HG03571 (cell line): Measurements from ENCODE around the gene SNAI3.

Experiments used
- ATAC-seq: cut with Tn5 transposase; IDR thresholded peaks from one replicate; pipeline ENCODE4 v1.9.1; 2021; ENCODE audit not compliant: unreplicated experiment

The SNAI3 gene

DNA sequence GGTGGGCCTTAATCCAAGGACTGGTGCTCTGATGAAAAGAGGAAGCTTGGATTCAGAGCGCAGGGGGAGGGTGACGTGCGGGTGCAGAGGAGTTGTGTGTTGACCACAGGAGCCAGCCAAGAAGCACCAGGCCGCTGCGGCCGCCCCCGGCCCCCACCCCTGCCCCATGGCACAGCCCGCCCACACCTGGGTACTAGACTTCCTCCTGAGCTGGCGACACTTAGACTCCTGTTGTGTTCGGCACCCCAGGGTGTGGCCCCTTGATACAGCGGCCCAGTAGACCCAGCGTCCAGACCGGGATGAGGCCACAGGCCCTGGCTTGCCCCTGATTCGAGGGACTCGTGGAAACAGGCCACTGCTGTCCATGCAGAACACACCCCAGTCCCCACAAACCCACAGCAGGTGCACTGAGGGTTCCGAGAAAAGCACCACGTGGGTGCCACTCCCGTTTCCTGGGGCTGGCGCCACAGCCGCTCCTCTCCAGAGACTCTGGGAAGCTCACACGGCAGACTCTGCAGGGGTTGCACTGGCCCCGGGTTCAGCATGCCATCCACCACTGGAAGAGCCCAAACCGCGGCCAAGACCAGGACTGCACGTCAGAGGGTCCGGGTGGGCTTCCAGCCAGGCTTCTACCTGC is 5.7 kb upstream of the SNAI3 start:
- no peak for ATAC-seq

- ATAC-seq: no peak
Measured at GRCh38 chr16:88691129-88691813, 5.0 kb upstream of the SNAI3 start.

DNA sequence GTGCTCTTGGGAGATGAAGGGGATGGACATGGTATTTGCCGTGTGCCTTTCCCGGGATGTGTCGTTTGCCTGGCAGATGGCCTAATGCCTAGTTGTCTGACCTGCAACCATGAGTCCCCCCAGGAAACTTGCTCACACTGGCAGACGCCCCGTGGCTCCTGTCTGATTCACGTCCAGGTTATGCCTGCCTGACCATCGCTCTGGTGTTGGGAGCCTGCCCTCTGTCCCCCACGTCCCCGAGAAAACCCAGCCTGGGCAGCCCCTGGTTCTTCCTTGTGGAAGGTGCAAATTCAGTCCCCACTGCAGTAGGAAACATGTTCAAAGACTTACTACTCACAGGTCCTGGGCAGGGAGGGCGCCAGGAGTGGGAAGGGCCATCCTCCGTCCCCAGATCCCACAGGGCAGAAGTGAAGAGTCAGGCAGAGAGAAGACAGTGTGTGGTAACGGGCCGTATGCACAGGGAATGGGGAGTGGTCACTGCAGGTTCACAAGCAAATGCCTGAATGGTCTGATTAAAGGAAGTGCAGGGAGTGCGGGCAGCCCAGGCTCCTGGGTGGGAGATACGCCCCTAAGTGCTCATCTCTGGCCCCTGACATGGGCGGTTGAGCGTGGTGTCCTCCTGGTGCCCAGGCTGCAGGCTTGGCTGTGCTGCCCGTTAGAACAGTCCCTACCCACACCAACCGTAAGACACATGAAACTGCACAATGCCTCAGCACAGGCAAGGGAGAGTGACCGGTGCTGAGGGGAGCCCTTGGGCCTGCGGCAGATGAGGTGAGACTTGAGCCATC is 4.2 kb upstream of the SNAI3 start:
- ATAC-seq: no peak

DNA sequence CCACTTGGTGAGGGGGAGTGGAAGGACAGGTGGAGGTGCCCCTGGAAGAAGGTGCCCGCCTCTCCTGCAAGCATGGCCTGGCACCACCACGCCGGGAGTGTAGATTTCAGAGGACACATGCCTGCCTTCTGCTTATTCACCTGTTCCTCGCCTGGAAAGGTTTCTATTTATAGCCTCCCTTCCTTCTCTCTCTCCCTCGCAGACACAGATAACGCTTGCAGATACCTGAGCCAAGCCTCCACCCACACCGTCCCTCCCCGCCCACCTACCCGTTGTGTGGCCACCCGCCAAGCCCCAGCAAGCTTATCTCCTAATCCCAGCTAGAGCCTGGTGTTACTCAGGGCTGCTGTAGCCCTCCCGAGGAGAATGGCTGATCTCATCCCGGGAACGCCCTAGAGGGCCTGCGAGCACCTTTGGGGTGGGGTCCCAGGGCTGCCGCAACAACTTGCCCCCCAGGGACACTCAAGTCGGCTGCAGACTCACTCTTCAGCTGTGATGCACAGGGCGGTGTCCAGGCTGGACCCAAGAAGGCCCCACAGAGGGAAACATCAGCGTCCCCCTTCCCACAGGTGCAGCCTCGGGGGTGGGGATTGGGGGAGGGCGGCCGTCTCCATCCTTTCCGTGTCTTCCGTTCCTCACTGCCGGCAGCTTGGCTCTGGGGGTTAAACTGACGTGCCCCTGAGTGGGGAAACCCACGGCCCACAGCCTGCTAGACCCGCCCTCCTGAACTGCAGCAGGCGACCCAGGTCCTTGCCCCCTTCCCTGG is 1.9 kb upstream of the SNAI3 start:
- no peak for ATAC-seq

DNA sequence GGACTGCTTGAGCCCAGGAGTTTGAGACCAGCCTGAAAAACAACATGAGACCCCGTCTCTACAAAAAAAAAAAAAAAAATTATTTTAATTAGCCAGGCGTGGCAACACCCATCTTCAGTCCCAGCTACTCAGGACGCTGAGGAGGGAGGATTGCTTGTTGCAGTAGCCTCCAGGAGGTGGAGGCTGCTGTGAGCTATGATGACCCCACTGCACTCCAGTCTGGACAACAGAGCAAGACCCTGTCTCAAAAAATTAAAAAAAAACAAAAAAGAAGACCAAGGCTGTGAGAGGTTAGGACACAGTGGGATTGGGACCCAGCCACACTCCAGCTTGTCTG is 1.3 kb upstream of the SNAI3 start:
- ATAC-seq: no peak

- ATAC-seq: no peak
Measured at GRCh38 chr16:88687254-88687576, 908 bp upstream of the SNAI3 start.

- ATAC-seq: peak; percentile 4
Measured at GRCh38 chr16:88686062-88686438, 257 bp downstream of the SNAI3 start.

DNA sequence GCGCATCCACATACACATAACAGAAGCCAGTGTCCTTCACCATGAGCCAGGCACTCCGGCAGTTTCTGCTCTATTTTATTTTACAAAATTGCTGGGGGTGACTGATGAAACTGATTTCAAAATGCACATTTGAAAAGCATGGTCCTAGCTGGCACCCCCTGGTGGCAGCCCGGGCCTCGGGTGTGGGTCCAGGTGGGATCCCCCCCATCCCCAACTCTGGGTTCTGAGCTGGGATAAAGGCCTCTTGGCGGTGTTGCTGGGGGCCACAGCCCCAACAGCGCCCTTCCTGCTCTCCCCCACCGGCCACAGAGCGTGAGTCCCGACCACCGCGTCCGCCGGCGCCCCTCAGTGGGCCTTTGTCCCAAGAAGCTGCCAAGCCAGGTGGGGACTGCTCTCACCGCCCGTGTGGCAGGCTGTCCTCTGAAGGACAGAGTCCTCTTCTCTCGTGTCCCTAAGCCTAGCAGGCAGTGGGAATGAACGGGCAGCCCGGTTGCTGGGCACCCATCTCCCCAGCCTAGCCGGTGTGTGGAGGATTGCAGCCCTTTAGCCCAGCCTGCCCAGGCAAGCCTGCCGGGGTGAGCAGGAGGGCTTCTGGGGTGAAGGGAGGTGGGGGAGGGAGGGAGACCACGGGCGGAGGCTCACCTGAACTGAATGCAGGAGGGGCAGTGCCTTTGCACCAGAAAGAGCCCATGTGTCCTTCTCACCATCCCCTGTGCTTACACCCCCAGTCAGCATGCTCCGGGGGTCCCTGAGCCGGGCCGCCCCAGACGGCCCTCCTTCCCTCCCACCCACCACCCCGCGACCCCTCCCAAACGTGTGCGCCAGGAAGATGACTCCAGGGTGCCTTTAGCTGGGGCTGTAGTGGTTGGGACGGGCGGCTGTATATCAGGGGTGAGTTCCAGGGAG is 898 bp downstream of the SNAI3 start:
- ATAC-seq: no peak

DNA sequence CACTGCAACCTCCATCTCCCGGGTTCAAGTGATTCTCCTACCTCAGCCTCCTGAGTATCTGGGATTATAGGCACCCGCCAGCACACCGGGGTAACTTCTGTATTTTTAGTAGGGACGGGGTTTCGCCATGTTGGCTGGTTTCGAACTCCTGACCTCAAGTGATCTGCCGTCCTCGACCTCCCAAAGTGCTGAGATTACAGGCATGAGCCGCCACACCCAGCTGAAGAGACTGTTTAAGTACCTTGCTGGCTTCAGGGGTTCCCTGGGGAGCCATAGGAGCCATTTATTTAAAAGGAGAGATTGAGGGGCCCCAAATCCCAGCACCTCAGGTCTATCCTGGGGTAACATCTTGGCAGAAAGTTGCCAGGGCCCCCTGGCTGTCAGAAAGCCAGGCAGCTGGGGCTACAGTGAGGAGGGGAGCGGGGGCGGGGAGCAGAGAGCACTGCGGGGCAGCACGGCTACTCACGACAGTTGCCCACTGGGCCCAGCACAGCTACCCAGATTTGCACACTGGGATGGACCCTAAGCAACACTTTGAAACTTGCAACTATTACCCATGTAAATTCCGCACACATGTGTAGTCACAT is 1.6 kb downstream of the SNAI3 start:
- no peak for ATAC-seq

- peak; percentile 65 for ATAC-seq
Measured at GRCh38 chr16:88681709-88682451, 4.4 kb downstream of the SNAI3 start.

- ATAC-seq: no peak
Measured at GRCh38 chr16:88681084-88681680, 5.1 kb downstream of the SNAI3 start.

DNA sequence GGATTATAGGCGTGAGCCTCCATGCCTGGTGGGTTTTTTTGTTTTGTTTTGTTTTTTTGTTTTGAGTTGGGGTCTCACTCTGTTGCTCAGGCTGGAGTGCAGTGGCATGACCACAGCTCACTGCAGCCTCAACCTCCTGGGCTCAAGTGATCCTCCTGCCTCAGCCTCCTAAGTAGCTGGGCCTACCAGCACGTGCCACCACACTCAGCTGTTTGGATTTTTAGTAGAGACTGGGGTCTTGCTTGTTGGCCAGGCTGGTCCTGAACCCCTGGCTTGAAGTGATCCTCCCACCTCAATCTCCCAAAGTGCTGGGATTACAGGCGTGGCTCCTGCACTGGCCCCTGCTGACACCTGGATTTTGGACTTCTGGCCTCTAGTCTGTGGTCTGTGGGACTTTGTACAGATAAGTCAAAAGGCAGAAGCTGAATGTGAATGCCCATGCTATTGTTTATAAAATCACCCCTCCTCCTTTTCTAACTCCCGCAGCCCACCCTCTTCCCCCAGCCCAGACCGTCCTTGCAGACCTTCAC is 5.7 kb downstream of the SNAI3 start:
- no peak for ATAC-seq

- ATAC-seq: no peak
Measured at GRCh38 chr16:88678224-88678979, 7.9 kb downstream of the SNAI3 start.

- ATAC-seq: no peak
Measured at GRCh38 chr16:88677721-88678120, 8.6 kb downstream of the SNAI3 start.

DNA sequence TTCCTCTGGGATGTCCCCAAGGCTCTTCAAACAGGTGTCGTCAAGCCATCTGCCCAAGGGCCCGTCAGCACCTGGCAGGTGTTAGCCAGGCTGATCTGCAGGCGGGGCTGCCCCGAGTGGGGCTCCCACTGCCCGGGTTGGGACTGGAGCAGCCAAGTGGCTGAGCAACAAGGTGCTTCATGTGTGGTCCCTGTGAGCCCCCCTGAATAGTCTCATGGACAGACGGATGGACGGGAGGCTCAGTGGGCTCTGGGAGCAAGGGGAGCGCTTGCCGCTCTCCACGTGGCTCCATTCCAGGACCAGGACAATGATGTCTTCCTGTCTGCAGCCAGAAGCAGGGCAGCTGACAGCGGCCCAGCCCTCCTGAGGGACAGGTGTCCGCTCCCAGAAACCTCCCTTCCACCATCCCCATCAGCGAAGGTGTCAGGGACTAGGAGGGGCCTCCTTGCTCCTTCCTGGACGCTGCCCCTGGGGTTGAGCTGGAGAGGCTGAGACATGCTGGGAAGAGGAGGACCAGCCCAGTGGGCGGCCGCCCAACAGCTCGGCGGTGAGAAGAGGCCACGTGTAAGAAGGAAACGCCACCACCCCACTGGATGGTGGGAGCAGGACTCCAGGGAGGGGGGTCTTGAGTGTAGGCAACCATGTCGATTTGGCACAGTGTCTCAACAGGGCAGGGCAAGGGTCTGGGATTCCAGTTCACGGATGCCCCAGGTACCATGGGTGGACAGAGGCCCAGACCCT is 9.6 kb downstream of the SNAI3 start:
- no peak for ATAC-seq

DNA sequence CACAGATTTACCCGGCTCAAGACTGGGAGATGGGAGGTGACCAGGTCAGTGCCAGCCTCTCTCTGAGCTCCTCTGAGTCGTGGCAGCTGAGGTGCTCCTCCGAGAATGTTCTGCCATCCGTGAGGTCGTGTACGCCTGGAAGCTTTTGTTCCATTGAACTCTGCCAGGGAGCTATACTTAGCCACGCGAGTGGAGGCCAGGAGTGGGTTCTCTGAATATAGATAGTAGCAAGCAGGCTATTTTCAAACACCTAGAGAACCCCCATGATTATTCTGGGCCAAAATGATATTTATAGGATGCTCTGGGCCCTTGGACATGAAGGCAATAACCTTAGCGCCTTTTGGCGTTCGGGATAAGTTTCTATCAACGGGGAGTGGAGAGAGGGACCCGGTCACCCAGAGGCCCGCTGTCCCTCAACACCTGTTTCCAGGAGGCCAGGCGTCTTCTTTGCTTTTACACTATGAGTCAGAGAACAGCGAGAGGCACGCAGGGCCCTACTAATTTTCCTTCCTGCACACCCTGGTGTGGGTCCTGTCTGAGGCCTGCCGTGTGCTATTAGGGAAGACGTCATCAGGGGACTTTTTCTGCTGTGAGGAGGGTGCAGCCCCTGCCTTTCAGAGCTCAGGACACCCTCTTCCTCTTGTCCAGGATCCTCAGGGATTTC is 12.5 kb downstream of the SNAI3 start:
- no peak for ATAC-seq

GRCh38 chr16:88672776-88673175 is 13.5 kb downstream of the SNAI3 start:
- ATAC-seq: no peak
